HG03175 (cell line): ENCODE results near the gene DNAH10.

Experiments
- ATAC-seq: cut with Tn5 transposase; IDR thresholded peaks from one replicate; pipeline ENCODE4 v1.9.1; 2021; ENCODE audit warnings: mild to moderate bottlenecking, moderate library complexity; ENCODE audit not compliant: unreplicated experiment

DNAH10 gene

DNA sequence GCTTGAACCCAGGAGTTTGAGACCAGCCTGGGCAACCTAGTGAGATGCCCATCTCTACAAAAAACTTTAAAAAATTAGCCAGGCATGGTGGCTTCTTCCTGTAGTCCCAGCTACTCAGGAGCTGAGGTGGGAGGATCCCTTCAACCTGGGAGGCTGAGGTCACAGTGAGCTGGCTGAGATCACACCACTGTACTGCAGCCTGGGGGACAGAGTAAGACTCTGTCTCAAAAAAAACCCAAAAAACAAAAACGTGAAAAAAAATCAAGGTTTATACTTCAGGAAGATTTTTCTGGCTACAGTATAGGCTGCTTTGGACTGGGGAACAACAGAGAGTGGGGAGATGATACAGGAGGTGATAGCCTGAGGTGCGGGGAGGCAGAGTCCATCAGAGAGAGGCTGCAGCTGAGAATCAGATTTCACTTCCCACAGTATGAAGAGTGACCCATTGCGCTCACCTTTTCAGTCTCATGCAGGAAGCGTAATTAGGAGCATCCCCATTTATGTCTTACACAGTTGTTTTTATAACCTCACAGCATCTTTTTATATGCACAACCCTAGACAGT, 28.9 kb downstream of the DNAH10 start:
- ATAC-seq, result no peak

DNA sequence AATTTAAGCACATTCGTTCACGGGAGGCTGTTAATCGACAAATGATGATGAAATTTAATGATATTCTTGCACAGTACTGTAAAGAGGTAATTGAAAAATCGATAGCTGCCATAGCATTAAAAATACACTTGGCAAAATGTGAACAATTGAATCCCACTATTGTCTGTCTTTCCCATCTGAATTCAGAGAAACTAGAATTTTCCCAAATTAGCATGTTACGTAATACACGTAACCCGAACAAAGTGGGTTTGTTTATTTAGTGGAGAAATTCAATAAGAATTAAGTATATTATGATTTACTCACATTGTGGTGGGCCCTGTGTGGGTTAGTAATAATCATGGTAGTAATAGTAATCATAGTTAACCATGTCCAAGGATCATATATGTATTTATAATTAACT, 31.9 kb downstream of the DNAH10 start:
- no peak for ATAC-seq

DNA sequence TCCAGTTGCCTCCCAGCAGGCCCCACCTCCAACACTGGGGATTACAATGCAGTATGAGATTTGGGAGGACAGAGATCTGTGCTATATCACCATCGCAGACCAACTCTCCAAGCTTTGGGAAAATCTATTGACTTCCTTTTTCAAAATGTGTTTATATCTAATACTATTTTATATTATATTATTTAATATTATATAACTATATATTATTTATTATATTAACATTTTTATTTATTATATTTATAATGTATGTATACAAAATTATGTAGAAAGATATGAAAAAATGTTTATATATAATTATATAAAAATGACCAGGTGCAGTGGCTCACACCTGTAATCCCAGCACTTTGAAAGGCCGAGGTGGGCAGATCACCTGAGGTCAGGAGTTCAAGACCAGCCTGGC, 36.4 kb downstream of the DNAH10 start:
- ATAC-seq, result no peak

DNA sequence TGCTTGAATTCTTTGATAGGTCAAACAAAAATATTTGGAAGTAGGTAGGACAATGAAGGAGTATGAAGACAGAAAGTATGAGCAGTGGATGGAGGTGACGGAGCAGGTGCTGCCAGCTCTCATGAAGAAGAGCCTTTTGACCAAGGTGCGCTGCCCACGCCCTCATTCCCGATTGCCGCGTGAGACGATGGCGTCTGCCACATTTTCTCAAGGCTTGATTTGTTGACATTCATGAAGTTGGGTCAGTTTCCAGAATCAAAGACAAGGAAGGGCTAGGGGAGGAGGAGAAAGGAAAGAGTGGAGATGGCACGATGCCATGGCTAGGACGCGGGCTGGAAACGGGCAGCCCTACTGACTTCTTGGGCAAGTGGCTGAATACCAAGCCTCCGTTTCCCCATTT, 37.1 kb downstream of the DNAH10 start:
- no peak for ATAC-seq

DNA sequence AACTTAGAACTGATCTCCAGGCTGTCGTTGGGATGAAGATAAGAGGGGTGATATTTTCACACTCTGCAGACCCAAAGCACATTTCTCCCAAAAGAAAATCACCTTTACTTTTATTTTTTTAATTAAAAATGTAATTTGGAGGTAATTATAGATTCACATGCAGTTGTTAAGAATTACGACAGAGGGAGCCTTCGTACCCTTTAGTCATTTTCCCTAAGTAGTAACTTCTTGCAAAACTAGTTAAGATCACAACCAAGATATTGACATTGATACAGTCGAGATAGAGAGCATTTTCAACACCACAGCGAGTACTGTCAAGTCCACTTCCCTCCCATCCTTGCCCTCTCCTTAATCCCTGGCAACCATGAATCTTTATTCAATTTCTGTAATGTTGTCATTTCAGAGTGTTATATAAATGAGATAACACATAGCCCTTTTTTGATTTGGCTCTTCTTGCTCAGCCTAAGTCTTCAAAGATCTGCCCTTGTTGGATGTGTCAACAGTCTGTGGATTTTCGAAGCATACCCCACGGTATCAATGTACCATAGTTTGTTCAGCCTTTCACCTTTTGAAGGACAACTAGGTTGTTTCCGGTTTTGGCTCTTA, 39.6 kb downstream of the DNAH10 start:
- no peak for ATAC-seq

DNA sequence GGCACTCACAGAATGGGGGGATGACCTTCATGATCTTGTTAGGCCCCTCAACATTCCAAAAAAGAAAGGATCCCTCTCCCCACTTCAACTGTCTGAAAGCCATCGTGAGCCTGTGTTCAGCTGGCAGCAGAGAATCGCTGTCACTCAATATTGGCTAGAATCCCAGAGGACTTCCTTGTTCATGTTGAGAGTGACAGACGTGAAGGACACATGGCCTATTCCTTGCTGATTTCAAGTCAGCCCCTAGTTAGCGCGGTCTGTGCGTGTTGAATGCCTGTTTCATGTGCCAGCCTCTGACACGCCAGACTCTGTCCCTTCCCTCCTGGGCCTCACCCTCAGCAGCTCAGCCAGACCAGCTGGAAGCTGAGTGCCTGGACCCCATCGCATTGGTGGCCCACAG, 43.1 kb downstream of the DNAH10 start:
- ATAC-seq, result no peak

DNA sequence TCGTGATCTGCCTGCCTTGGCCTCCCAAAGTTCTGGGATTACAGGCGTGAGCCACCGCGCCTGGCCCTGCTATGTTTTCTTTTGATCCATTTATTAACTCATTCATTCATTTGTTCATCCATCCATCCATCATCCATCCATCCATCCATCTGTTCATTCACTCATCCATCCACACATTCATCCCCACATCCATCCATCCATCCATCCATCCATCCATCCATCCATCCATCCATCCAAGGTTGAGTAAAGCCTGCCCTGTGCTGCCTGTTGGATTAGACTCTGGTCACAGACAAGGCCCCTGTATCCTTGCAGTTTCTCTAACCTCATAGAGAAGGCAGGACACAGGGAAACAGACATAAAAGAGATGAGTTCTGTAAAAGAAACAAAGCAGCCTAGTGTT, 44.9 kb downstream of the DNAH10 start:
- ATAC-seq, result no peak

DNA sequence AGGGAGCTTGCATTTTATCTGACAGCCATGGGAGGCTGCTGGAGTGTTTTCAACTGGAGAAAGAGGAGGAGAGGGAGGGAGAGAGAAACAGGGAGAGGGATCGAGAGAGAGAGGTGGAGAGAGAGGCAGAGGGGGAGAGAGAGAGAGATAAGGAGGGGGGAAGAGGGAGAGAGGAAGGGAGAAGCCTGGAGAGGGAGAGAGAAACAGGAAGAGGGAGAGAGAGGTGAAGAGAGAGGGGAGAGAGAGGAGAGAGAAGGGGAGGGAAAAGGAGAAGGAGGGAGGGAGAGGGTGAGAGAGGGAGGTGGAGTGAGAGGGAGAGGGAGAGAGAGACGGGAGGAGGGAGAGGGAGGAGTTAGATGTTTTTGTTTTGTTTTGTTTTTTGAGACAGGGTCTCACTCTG, 45.6 kb downstream of the DNAH10 start:
- ATAC-seq, result no peak

DNA sequence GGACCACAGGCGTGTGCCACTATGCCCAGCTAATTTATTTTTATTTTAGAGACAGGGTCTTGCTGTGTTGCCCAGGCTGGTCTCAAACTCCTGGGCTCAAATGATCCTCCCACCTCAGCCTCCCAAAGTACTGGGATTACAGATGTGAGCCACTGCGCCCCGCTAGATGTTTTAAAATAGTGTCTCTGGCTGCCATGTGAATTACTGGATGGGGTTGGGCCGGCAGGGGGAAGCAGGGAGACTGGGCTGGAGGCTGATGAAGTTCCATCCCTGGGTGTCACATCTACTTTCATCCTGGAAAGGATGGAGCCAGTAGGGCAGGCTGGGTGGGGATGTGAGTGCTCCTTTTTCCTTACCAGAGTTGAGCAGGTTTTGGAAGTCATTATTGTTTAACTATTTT, 46.1 kb downstream of the DNAH10 start:
- ATAC-seq, result no peak

DNA sequence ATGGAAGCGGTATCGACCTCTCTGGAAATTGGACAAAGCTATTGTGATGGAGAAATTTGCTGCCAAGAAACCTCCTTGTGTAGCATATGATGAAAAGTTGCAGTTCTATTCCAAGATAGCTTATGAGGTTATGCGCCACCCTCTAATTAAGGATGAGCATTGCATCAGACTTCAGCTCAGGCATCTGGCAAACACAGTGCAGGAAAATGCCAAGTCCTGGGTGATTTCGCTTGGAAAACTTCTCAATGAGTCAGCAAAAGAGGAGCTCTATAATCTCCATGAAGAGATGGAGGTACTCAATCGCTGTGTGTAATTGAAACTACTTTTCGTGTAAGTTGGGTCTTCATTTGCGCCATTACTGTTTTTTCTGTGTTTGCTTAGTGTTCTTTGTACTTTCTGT, 51.2 kb downstream of the DNAH10 start:
- no peak for ATAC-seq

DNA sequence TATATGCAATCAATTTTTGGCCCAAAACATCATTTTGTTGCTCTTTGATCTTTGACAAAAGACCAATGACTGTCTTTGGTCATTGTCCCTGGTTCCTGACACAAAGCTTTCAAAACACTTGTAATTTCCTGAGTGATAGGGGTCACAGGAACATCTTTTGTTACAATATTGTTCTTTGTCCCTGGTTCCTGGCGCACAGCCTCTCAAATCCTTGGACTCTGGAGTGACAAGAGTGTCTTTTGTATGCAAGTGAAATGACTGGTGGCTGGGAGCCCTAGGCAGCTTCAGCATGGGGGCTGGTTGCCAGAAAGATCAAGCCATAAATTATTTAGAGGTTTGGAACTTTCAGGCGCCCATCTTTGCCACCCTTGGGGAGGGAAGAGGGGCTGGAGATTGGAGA, 53.9 kb downstream of the DNAH10 start:
- ATAC-seq, result no peak

DNA sequence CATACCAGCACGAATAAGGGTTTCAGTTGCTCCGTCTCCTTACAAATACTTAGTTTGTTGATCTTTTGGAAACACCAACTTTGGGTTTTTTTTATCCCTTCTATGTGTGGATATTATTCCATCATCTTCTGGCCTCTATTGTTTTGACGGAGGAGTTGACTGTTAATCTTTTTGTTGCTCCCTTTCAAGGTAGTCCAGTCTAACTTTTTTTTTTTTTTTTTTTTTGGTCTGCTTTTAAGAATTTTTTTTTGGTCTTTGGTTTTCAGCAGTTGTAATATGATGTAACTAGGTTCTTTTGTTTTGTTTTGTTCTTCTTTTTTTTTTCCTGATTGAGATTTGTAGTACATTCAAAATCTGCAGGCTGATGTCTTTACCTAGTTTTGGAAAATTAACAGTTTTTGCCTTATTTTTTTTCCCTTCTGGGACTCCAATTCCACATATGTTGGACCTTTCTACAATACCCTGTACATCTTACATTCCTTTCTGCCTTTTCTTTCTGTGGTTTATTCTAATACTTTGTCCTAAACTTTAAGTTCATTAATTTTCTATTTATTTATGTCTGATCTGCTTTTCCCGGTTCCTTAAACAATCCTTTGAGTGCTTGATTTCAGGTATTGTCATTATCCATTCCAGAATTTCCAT, 54.9 kb downstream of the DNAH10 start:
- no peak for ATAC-seq

DNA sequence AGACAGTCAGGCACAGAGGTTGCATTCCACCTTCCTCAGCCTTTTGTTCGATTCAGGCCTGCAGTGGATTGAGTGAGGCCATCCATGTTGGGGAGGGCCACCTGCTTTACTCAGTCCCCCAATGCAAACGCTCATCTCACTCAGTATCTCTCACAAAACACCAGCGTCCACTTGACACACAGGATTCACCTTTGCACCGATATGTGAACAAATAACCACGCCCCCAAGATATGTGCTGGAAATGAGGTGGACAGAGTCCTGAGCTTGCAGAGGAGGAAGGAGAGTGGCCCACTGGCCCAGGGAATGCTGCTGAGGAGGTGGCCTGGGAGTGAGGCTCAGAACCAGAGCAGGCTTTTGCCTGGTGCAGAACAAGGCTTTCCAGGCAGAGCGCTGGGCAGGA, 60.7 kb downstream of the DNAH10 start:
- ATAC-seq, result no peak

DNA sequence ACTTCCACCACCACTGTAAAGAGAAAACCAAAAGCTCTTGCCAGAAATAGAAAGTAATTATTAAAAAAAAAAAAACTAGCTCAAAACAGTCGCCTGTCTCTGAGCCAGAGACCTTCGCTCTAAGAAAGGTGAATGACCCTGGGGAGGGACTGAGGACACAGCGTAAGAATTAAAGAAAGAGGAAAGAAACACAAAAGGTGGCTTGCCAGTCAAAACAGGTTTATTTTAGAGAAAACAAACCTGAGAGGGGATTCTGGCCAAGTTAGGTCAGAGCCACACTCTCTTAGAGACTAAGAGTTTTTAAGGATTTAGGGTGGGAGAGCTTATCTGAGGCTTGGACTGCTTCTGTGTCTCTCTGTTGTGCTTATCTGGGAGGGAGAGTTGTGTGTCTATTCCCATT, 66.0 kb downstream of the DNAH10 start:
- no peak for ATAC-seq

DNA sequence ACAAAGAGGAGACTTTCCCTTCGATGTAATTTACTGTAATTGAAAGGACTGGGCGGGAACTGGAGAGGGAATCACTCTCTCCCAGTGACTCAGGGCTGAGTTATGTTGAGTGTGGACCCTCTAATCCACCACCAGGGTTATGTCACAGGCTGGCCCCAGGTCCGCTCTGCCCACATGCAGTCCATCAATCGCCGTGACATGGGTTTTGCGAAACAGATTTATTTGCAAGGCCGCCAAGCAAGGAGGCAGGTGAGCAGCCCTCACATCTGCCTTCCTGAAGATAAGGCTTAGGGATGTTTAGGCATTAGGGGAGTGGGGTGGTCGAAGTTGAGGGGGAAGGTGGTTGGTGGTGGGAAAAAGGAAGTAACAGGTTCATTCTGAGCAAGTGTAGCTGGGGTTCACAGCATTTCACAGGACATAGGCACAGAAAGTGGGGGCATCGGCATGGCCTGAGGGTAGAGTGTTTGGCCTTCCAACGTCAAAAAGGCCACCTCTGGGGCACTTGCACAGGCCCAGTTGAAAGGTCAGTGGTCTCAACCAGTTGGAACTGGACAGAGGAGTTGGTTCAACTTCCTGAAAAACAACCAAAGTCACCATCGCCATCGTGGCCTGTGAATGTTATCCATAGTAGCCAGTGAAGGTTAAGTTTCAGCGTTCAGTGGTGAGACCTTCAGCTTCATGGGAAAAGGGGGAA, 66.9 kb downstream of the DNAH10 start:
- no peak for ATAC-seq

DNA sequence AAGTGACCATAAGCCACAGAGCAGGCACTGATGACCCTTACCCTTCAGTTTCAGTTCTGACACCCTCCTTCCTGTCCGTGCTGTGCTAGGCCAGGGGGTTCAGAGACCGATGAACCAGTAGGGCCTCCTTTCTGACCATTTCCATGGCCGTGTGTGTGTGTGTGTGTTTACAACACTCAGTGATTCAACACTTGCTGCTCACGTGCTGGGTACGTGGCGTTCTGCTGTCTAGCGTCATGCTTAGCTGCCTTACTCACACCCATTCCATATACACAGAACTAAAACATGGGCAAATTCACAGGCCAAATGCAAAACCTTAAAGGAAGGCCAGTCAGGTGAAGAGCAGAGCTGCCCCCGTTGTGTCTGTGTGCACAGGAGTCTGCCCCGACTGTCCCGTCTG, 67.5 kb downstream of the DNAH10 start:
- no peak for ATAC-seq

DNA sequence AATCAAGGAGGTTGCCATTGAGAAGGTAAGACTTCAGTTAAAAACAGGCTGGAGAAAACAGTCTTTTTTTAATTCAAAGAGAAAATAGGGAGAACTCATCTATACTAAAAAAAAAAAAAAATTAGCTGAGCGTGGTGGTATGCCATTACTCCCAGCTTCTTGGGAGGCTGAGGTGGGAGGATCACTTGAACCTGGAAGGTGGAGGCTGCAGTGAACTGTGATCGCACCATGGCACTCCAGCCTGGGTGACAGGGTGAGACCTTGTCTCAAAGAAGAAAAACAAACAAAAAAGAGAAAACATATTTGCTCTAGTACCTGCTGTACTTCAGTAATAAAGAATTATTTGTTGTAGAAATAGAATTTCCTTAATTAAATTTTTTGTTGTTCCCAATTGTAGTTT, 68.6 kb downstream of the DNAH10 start:
- no peak for ATAC-seq

DNA sequence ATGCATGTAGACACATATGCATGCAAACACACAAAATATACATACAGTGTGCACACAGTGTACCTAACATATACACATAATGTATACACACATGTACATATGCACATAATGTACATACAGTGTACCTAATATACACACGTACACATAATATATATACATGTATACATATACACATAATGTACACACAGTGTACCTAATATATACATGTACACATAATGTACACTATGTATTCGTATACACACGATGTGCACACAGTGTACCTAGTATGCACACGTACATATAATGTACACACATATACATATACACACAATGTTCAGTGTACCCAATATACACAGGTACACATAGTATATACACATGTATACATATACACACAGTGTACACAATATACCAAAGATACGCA, 70.0 kb downstream of the DNAH10 start:
- no peak for ATAC-seq

DNA sequence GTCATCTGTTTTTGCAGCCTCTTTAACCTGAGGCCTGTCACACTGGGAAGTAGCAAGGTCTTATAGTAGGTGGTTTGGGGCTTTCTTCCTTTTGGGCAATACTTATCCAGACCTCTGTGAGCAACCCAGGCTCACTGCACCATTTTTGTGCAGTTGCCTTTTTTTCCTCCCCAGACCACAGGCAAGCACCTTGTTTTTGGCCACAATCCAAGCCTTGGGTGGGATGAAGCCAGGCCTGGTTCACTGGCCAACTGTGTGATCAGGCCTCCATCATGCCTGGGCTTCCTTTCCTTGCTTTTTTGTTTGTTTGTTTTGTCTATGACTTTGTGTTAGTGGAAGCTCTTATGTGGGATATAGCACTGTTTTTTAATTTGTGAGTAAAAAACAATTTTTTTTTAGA, 71.7 kb downstream of the DNAH10 start:
- ATAC-seq, result no peak

DNA sequence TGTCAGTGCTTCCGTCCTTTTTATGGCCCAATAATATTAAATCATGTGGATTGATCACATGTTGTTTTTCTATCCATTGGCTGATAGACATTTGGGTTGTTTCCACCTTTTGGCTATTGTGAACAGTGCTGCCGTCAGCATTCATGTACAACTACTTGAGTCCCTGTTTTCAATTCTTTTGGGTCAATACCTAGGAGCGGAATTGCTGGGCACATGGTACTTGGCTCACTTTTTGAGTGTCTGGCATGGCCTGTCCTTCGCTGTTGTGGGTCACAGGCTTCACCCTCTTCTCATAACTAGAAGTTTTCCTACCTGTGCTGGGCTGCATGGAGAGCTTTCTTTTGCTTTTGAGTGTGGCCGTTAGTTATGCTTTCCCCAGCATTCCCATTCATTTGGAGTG, 72.7 kb downstream of the DNAH10 start:
- ATAC-seq, result no peak

DNA sequence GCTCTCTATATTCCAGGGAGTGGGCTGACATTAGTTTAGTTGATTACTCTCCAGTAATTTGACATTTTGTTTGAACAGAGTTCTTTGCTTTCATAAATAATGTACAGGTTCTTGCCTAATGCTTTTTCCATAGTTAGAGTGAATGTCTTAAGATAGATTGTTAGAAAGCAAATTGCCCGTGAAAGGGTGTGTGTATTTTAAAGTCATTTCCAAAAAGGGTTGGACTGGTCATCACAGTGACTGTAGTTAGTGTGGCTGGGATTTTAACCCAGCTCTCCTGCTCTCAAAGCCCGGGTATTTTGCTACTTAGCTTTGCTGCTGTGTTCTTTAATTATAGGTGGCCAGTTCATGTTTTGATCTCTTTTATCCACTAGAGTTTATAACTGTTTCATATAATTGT, 74.2 kb downstream of the DNAH10 start:
- ATAC-seq, result no peak

DNA sequence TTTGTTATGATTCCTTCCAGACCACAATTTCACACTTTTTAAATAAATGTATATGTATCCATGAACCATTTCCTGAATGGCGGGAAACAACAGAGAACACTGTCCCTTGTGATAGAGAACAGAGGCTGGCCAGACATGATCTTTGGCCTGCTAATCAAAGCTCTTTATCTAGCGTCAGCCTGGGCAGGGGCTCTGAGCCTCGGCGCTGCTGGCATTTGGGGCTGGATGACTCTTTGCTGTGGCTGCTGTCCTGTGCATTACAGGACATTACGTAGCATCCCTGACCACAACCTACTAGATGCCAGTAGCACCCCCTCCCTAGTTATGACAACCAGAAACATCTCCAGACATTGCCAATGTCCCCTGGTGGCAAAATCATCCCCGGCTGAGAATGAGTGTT, 77.7 kb downstream of the DNAH10 start:
- ATAC-seq, result no peak
